Stimulated activated CD8-positive, alpha-beta memory T cell treated with anti-CD3 and anti-CD28 coated beads, Interleukin-7, amount 100 ng/mL, for 24 hours (primary cell): Measurements from ENCODE around the gene CACHD1.

ENCODE experiments used
- DNase-seq: peaks from one replicate; pipeline ENCODE4 v3.0.0-alpha.2; 2020; ENCODE audit warnings: low read depth

The CACHD1 gene

DNA sequence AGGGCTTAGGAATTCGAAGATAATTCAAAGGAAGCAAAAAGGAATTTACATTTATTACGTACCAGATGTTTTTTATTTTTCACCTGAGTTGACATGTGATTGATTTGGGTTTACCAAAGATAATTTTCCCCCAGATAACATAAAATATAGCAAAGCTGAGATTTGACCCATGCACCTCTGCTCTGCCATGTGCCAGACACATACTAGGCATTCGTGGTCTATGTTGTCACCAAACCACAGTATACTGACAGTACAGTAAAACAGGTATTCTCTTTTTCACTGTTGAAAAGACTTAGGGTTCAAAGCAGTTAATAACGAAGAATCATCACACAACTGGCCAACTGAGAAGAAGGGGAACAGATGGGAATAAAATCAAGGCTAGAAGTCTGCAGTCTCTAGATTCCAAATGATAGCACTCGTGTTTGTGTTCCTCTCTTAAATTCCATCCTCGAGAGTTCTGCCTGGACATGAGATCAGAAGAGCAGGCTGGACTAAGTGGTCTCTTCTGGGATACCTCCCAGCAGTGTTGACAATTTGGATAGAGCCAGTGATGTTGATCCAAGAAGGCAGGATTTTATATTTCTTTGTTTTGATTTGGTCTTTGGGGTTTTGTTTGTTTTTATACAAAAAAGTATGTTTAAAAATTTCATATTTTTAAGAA is 189.7 kb downstream of the CACHD1 start:
- DNase-seq = no peak

DNA sequence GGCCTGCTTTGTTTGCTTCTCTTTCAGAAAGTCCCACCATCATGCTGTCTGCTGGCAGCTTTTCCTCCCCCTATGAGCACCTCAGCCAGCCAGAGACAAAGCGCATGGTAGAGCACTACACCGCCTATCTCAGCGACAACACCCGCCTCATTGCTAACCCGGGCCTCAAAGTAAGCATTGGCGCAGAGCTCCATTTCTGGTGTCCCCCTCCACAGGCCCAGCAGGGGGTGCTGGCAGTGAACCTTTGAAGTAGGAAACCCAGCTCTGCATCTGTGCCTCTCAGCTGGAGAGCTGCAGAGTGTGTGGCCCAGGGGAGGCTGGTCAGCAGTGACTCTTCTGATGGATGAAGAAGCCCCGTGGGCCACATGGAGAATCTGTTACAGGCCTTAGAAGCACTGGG is 193.7 kb downstream of the CACHD1 start:
- no peak for DNase-seq

DNA sequence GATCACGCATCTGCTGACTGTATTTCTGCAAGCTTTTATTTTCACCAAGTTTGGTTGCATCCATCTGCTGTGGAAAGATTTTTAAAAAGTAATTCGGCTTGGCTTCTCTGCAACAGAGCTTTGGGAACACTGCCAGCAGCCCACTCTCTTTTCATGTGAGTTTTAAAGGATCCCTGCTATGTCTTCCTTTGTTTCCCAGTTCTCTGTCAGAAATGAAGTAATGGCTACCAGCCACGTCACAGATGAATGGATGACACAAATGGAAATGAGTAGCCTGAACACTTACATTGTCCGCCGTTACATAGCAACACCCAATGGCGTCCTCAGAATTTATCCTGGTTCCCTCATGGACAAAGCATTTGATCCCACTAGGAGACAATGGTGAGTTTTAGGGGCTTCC is 194.4 kb downstream of the CACHD1 start:
- DNase-seq = no peak

DNA sequence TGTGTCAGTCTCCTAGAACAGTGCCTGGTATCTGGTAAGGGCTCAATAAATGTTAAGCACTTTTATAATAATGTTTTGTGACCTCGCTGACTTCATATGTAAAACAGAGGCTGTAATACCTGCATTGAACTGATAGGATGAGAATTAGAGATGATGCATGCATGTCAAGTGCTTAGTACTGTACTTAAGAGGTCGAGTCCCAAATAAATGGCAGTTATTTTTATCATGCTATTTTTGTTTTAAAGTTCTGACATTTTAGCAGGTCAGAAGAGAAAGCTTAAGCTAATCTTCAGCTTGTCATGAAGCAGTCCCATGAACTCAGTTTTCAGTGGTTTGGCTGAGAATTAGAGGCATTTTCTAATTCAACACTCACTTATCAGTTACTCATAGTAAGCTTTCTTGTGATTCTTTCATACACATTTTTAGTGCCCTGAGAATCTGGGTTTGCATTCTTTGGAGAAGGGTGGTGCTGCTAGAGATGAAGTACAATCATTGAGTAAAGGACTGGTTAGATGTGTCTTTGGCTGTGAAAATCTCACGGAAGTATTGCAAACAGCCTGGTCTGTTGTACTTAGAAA is 199.3 kb downstream of the CACHD1 start:
- no peak for DNase-seq

DNA sequence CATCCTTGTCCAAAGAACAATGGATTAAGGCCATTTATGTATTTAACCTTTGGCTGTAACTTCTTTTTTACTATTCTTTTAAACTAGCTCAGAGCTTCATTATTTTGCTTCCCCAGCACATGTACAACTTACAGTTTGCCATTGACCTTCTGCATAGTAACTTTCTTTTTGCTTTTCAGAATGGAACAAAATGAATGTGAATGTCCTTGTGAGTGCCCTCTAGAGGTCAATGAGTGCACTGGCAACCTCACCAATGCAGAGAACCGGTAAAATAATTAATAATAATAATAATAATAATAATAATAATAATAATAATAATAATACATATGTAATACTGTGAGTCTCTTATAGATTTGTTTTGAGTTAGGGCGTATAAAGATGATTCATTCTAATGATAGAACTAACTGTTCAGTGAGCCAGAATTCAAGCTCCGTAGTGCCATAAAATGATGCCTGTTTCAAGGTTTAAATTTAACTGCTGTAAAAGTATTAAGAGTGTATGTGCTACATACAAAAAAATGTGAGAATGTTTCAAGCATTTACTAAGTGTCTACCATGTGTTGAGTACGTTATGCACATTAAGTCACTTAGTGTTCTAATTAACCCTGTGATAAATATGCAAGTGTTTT is 205.9 kb downstream of the CACHD1 start:
- no peak for DNase-seq

GRCh38 chr1:64676386-64676785 is 206.5 kb downstream of the CACHD1 start:
- DNase-seq = no peak

DNA sequence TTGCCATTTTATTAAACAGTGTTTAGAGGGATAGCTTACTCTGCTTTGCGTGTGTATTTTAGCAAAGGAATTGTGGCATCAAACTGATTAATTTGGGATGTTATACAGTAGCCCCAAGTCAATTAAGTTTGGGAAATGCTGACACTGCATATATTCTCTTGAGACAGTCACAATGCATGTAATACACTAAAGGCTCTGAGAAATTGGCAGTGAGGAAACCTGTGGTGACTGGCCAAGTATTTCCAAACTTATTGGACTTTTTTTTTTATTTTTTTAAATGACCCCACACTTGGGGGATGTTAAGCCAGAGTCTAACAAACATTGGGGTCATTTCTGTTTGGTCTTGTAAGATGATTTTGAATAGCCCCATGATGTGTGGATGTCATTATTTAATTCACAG is 207.6 kb downstream of the CACHD1 start:
- DNase-seq = no peak

- no peak for DNase-seq
Measured at GRCh38 chr1:64678366-64678765, 208.4 kb downstream of the CACHD1 start.

DNA sequence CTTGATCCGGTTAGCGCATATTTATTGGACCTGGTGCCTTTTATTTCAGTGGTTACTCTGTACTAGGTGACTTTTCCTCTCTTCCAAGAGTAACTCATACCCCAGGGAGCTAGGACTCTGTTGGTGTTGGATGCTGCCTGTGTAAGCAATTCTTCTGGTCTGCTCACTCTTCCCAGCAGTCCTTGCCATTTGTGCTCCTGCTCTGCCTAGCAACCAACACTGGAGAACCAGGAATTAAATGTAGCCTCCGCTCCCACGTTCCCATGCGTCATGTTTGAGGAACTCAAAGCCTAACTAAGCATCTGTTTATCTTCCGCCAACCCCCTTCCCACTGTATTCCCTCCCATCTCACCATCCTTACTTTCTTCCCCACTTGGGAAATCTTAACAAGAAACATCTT is 209.2 kb downstream of the CACHD1 start:
- no peak for DNase-seq

- no peak for DNase-seq
Measured at GRCh38 chr1:64680599-64680998, 210.7 kb downstream of the CACHD1 start.

GRCh38 chr1:64681043-64681442 is 211.1 kb downstream of the CACHD1 start:
- DNase-seq = no peak

GRCh38 chr1:64683419-64683818 is 213.5 kb downstream of the CACHD1 start:
- no peak for DNase-seq

DNA sequence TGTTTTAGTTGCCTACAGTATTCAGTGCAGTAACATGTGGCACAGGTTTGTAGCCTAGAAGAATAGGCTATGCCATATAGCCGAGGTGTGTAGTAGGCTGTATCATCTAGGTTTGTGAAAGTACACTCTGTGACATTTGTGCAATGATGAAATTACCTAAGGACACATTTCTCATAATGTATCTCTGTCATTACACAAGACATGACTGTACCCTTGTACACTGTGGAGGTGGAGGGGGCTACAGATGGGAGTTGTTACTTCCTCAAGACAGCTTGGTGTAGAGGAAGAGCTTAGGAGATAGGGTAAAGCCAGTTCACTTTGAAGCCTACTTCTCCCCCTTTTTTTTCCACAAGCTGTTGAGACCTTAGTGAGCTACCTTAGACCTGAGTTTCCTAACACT is 215.3 kb downstream of the CACHD1 start:
- DNase-seq = no peak

DNA sequence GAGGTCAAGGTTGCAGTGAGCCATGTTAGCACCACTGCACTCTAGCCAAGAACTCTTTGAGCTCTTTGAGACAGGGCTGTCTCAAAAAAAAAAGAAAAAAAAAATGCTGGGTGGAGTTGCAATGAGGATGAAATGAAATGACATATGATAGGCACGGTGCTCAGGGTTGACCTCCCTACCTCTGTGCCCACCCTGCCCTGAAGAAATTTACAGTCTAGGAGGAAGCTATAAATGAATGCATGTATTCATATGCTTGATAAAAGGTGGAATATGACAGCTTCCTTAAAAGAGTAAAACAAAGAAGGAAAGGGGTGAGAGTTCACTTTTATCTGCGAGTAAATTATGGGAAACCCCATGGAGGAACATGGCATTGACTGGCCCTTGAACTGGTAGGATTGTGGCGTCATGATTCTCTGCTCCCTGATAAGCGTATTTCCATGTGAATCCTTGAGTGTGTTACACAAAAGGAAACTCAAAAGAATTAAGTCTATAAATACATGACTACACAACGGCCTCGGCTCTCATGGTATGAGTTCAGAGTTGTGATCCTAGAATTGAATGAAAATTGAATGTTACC is 215.9 kb downstream of the CACHD1 start:
- DNase-seq = no peak

DNA sequence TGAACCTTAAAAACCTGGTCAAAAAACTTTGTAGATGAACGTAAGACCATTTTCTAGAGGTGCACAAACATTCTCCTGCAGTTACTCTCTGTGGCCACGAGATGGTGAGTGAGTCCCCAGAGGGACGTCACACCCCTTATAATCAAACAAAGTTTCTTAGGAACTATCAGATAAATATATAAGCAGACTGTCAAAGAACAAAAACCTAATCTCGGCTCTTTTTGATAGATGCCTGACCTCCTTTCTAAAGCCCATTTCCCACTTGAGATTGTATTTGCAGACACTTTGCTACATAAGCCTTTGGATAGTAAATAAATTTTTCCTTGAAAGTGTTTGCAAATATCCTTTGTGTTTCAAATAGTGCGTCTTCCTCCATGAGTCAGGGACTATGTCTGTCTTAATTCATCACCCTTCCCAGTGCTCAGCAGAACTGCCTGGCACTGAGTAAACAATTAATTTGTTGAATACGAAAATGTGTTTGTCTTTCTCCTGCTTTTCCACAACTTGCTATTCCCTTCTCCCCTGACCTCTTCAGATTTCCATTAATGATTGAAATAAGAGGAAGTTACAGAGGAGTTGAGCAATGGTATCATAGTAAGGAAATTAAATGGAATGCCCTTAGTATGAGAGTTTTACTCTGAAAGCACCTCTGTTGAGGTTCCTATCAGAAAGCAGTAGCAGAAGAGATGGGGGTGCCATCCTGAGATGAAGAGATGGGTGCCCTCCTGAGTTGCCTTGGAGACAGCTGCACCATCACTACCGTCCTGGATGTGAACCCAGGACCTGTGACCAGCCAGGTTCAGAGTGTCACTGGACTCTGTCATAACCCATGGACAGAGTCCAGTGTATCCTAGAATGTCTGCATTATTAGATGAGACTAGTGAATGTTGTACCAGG is 217.1 kb downstream of the CACHD1 start:
- no peak for DNase-seq

DNA sequence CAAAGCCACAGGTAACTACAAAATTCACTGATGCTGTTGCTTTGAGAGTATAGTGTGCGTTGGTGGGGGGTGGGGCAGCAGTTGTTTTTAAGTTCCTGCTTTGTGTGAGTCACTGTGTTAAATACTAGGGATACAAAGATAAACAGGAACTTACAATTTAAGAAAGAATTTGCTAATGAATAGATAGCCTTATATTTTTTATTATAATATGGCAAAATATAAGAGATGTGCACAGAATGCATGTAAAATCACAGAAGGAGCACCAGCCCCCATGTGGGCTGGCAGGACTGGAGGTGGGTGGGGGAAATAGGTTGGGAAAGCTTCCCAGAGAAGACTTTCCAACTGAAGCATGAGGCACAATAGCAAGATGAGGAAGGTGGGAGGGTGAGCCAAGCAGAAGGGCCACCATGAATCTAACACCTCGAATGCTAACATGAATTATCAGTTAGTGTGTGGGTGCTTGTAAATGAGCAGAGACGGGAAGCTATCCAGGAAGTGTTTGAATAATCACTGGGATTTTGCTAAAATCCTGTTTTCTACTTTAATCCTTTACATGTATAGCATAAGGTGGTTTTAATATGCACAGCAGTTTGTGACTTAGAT is 217.9 kb downstream of the CACHD1 start:
- no peak for DNase-seq

GRCh38 chr1:64691626-64692025 is 221.7 kb downstream of the CACHD1 start:
- DNase-seq = no peak

GRCh38 chr1:64692911-64693310 is 223.0 kb downstream of the CACHD1 start:
- DNase-seq = no peak

GRCh38 chr1:64693406-64693805 is 223.5 kb downstream of the CACHD1 start:
- no peak for DNase-seq

DNA sequence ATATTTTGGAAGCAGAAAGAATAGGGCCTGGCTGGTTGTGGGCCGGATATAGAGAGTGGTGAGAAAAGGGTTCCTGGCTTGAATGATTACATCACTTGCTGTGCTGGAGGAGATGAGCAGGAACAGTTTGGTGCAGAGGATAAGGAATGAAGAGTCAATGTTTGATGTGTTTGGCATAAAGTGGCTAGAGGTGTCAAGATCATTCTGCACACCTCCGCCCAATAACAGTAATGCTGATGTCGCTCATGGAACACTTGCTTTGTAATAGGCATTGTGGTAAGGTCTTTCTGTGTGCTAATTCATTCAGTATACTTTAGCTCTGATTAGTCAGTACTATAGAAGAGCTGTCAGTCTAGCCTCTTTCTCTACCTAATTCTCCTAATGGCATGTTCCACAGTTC is 226.9 kb downstream of the CACHD1 start:
- no peak for DNase-seq

DNA sequence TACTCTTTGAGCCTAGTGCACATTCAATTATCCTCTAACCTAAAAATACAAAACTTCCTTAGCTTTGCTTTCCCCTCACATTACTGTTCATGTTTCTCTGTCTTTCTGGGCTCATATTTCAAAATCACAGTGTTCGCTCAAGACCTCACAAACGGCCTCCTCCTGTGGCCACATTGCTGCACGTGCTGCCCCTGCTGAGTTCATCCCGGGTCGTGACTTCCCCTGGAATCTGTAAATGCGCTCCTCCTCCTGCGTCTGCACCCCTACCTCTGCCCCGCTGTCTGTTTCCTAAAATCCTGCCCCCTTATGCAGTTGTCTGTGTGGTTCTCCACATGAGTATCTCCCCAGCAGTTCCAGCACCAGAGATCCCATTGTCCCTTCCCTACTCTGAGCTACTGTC is 229.4 kb downstream of the CACHD1 start:
- no peak for DNase-seq

DNA sequence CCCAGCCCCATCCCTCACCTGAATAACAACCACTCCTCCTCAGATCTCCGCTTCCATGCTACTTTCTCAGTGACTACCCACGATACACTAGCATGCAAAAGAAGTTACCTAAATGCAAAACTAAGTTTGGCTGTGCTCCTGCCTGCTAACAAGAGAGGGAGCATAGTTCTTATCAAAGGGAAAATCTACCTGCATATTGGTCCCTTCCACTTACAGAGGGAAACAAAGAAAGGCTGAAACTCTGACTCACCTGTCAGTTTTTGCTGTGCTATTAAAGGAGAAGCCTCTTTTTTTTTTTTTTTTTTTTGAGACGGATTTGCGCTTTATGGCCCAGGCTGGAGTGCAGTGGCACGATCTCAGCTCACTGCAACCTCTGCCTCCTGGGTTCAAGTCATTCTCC is 231.1 kb downstream of the CACHD1 start:
- no peak for DNase-seq
